Lower leg skin (tissue), 4 donors: ENCODE measurements around the gene DYNLT2B. TPM values are rescaled to one million over a fixed set of nuclear protein-coding genes. Genes with fewer than 3 reads are reported as not detected.

Source experiments
- DNase-seq, 2 donors: peaks; one replicate each; pipeline ENCODE4 v3.0.0-alpha.2; 2019; ENCODE audit warnings: low spot score in 2 of 2
- H3K4me3 ChIP-seq: fragments of 200-600 bp; sonication (generic); 2 replicates; pipeline ENCODE4 v1.5.1; 2017; ENCODE audit warnings: mild to moderate bottlenecking, low read depth; ENCODE audit not compliant: poor library complexity, severe bottlenecking
- POLR2A ChIP-seq, 2 donors: fragments of 450-650 bp; IDR thresholded peaks; one replicate each; pipeline ENCODE4 v1.6.1; 2016 to 2017; ENCODE audit warnings: antibody characterized with exemption in 2 of 2, mild to moderate bottlenecking in 1 of 2, moderate library complexity in 1 of 2
- WGBS, 2 donors: methylation state at CpG; one replicate each; pipeline ENCODE4 v1.1.5; 2018; 5-methylcytosine and 5-hydroxymethylcytosine counted together
- intact Hi-C: fragments of 100-400 bp; cut with DNase I; formaldehyde crosslinking; loops from one replicate; pipeline ENCODE4 v1.15.0; 2023; ENCODE audit warnings: low total_unique reads
- total RNA-seq, 4 donors: library from RNA; depleted of rRNA; stranded (reverse); fragments of >200 nt; gene quantifications; one replicate each; pipeline ENCODE4 v1.1.0, GENCODE V29; 2016
- TF ChIP-seq, protein P1 (sequence below), 3 donors: fragments of 450-650 bp; IDR thresholded peaks; one replicate each; pipeline ENCODE4 v1.5.1; 2016; ENCODE audit warnings: antibody characterized with exemption in 3 of 3, mild to moderate bottlenecking in 3 of 3, moderate library complexity in 2 of 3

Gene DYNLT2B
- total RNA-seq, 4 donors from 2014 or later, result 7.6 to 9.1 (median 8.4) TPM

GRCh38 chr3:196241704-196242103 is 76.3 kb downstream of the DYNLT2B start:
- intact Hi-C loops, result no loop called here
- DNase-seq, result no peak
- H3K4me3 ChIP-seq, result no peak overlapping the region
- TF ChIP-seq, protein P1, sequence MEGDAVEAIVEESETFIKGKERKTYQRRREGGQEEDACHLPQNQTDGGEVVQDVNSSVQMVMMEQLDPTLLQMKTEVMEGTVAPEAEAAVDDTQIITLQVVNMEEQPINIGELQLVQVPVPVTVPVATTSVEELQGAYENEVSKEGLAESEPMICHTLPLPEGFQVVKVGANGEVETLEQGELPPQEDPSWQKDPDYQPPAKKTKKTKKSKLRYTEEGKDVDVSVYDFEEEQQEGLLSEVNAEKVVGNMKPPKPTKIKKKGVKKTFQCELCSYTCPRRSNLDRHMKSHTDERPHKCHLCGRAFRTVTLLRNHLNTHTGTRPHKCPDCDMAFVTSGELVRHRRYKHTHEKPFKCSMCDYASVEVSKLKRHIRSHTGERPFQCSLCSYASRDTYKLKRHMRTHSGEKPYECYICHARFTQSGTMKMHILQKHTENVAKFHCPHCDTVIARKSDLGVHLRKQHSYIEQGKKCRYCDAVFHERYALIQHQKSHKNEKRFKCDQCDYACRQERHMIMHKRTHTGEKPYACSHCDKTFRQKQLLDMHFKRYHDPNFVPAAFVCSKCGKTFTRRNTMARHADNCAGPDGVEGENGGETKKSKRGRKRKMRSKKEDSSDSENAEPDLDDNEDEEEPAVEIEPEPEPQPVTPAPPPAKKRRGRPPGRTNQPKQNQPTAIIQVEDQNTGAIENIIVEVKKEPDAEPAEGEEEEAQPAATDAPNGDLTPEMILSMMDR (IDR thresholded peaks at IDR 0.05), result no peak
- TF ChIP-seq POLR2A (IDR thresholded peaks at IDR 0.05), result no peak
- 80 to 82% methylated on average over 8 of the region's 8 CpGs for WGBS, 2 donors

Other genes starting within 250 kb of the DYNLT2B start
- gene TFRC, start 236.2 kb downstream of the DYNLT2B start, total RNA-seq, result 10 to 100 TPM; 48.3 to 73.5 (median 59.6) TPM
- not detected for gene ZDHHC19, start 106.8 kb downstream of the DYNLT2B start, total RNA-seq
- not detected for gene SLC51A, start 101.7 kb downstream of the DYNLT2B start, total RNA-seq
- gene PCYT1A, start 30.5 kb downstream of the DYNLT2B start, total RNA-seq, result 100 to 1,000 TPM in 3 of 4 donors, 10 to 100 TPM in 1; 96.2 to 144 (median 110) TPM
- gene TM4SF19, start 20.1 kb upstream of the DYNLT2B start, total RNA-seq, result 1 to 10 TPM in 2 of 4 donors, not detected in 2; 1.1 to 6.1 TPM
- 10 to 100 TPM; 20.5 to 30.4 (median 28.0) TPM for gene UBXN7, start 114.2 kb upstream of the DYNLT2B start, total RNA-seq
- 10 to 100 TPM; 23.9 to 35.4 (median 27.0) TPM for gene RNF168, start 185.5 kb upstream of the DYNLT2B start, total RNA-seq
- gene SMCO1, start 197.1 kb upstream of the DYNLT2B start, total RNA-seq, result under 1 TPM in 1 of 4 donors, not detected in 3; 0.25 TPM